Type B pancreatic cell (in vitro differentiated cells): ENCODE measurements around the gene NMNAT3. TPM values are rescaled to one million over a fixed set of nuclear protein-coding genes. Genes with fewer than 3 reads are reported as not detected.
A peak's percentile ranks its signal among the peaks of the same experiment; 100 is the strongest.

Experiments
- DNase-seq: peaks from one replicate; pipeline ENCODE4 v3.0.0; 2021; ENCODE audit warnings: mixed read lengths; ENCODE audit not compliant: unreplicated experiment; ENCODE audit errors: extremely low spot score
- H3K27ac Mint-ChIP-seq: 2 replicates; pipeline ENCODE4 v1.8.0; 2021; ENCODE audit warnings: mild to moderate bottlenecking, mixed read lengths
- H3K27me3 Mint-ChIP-seq: 2 replicates; pipeline ENCODE4 v1.8.0; 2021; ENCODE audit warnings: mixed read lengths
- H3K36me3 Mint-ChIP-seq: 2 replicates; pipeline ENCODE4 v1.8.0; 2021; ENCODE audit warnings: mixed read lengths
- H3K4me1 Mint-ChIP-seq: one replicate; pipeline ENCODE4 v1.8.0; 2021; ENCODE audit warnings: mixed read lengths; ENCODE audit not compliant: unreplicated experiment
- H3K4me3 Mint-ChIP-seq: 2 replicates; pipeline ENCODE4 v1.8.0; 2021; ENCODE audit warnings: mild to moderate bottlenecking, mixed read lengths
- H3K9me3 Mint-ChIP-seq: 2 replicates; pipeline ENCODE4 v1.8.0; 2021; ENCODE audit warnings: mixed read lengths
- CTCF ChIP-seq: fragments of 200-600 bp; sonication (generic); conservative IDR thresholded peaks from 2 replicates; pipeline ENCODE4 v1.5.0; 2021; ENCODE audit warnings: antibody characterized with exemption, mild to moderate bottlenecking
- total RNA-seq: library from RNA; stranded (reverse); gene quantifications from 2 replicates; pipeline ENCODE4 v1.2.1, GENCODE V29; 2021; ENCODE audit warnings: low replicate concordance

The NMNAT3 gene
- total RNA-seq, 1 donor from 2014 or later: 7.1 TPM

GRCh38 chr3:139519998-139520737, 157.6 kb downstream of the NMNAT3 start:
- Mint-ChIP-seq H3K4me3 (no peak overlapping the region), H3K36me3 (peaks cover 39% of the 10 kb centered on the region), H3K27me3 (no peaks in the 10 kb centered on the region), H3K4me1 (peaks cover 19% of the 10 kb centered on the region), H3K9me3 (no peaks in the 10 kb centered on the region), H3K27ac (no peak overlapping the region)
- TF ChIP-seq CTCF: peak; percentile 49
- DNase-seq: no peak

GRCh38 chr3:139518926-139519842, 158.6 kb downstream of the NMNAT3 start:
- peak; percentile 48 for DNase-seq
- no peaks in the 10 kb centered on the region for H3K9me3 Mint-ChIP-seq
- H3K36me3 Mint-ChIP-seq: peaks cover 38% of the 10 kb centered on the region
- TF ChIP-seq CTCF: no peak
- H3K4me3 Mint-ChIP-seq: no peak overlapping the region
- no peak overlapping the region for H3K27ac Mint-ChIP-seq
- H3K27me3 Mint-ChIP-seq: no peaks in the 10 kb centered on the region
- peaks cover 16% of the 10 kb centered on the region for H3K4me1 Mint-ChIP-seq

GRCh38 chr3:139518306-139518705, 159.5 kb downstream of the NMNAT3 start:
- Mint-ChIP-seq H3K4me1 (peaks cover 11% of the 10 kb centered on the region), H3K9me3 (no peaks in the 10 kb centered on the region), H3K27me3 (no peaks in the 10 kb centered on the region), H3K36me3 (peaks cover 33% of the 10 kb centered on the region), H3K4me3 (no peak overlapping the region), H3K27ac (no peak overlapping the region)
- DNase-seq: peak; percentile 20
- no peak for TF ChIP-seq CTCF

- TF ChIP-seq CTCF: no peak
- H3K36me3 Mint-ChIP-seq: peaks cover 32% of the 10 kb centered on the region
- no peak overlapping the region for H3K27ac Mint-ChIP-seq
- no peak overlapping the region for H3K4me3 Mint-ChIP-seq
- H3K4me1 Mint-ChIP-seq: peaks cover 11% of the 10 kb centered on the region
- no peak for DNase-seq
- H3K9me3 Mint-ChIP-seq: no peaks in the 10 kb centered on the region
- H3K27me3 Mint-ChIP-seq: no peaks in the 10 kb centered on the region
These were observed 160.3 kb downstream of the NMNAT3 start for GRCh38 chr3:139517321-139518065.

GRCh38 chr3:139514741-139515140, 163.0 kb downstream of the NMNAT3 start:
- Mint-ChIP-seq H3K4me1 (peaks cover 4% of the 10 kb centered on the region), H3K4me3 (no peak overlapping the region), H3K9me3 (no peaks in the 10 kb centered on the region), H3K27me3 (no peaks in the 10 kb centered on the region), H3K27ac (no peak overlapping the region), H3K36me3 (peaks cover 21% of the 10 kb centered on the region)
- no peak for DNase-seq
- TF ChIP-seq CTCF: no peak

Other genes starting within 250 kb of the NMNAT3 start
- gene RBP2, start 201.5 kb downstream of the NMNAT3 start, total RNA-seq: 25.3 and 95.9 TPM in 2 replicates
- gene RBP1, start 138.2 kb downstream of the NMNAT3 start, total RNA-seq: 139 and 307 TPM in 2 replicates